Stimulated activated CD4-positive, alpha-beta T cell treated with anti-CD3 and anti-CD28 coated beads, Interleukin-4, amount 100 ng/mL, for 1 hour (primary cell): ENCODE results near the gene RIMS3.

Experiments used
- DNase-seq: peaks from one replicate; pipeline ENCODE4 v3.0.0-alpha.2; 2020

Gene RIMS3

DNA sequence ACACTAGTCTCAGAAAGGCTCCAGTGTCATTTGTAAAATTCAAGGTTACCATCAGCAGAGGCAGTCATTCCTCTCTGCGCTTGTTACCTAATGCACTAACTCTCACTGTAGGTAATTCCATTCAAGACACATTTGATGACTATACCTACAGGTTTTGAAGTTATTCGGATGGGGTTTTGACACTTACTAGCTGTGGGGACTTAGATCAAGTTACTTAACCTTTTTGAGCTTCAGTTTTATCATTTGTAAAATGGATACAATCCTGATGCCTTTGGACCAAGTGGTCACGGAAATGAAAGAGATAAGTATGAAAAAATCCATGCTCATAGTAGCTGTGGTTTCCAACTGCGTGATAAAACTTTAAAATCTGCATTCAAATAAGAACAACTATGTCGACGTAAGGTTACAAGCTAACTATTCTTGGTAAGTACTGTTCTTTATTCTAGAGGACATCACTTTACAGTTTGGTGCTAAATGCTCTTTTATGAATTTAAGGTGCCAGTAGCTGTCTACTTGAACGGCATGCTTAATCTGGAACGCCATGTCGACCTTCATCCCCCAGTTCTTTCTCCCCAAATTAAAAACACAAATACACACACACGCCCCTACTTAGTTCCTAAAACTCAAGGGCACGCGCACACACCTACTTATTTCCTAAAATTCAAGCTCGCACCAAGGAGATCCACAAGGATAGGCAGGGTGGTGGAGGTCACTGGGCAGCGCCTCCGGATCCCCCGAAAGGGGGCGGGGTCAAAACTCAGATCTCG is 25.5 kb upstream of the RIMS3 start:
- no peak for DNase-seq

GRCh38 chr1:40689737-40690136 is 24.3 kb upstream of the RIMS3 start:
- DNase-seq = no peak

DNA sequence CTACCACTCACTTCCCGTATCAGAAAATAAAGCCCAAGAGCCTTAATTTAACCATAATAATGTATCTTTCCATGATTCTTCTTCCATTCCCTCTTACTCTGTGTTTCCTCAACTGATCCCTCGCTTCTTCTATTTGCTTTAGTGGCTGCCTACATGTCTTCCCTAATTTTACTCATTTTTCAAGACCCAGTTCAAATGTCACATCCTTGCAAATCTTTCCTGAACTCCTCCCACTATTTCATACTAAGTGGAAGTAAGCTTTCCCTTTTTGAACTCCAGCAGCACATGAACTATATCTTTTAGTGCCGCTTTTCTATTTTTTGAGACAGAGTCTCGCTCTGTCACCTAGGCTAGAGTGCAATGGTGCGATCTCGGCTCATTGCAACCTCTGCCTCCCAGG is 22.2 kb upstream of the RIMS3 start:
- DNase-seq = no peak

- no peak for DNase-seq
Measured at GRCh38 chr1:40687059-40687458, 21.6 kb upstream of the RIMS3 start.

DNA sequence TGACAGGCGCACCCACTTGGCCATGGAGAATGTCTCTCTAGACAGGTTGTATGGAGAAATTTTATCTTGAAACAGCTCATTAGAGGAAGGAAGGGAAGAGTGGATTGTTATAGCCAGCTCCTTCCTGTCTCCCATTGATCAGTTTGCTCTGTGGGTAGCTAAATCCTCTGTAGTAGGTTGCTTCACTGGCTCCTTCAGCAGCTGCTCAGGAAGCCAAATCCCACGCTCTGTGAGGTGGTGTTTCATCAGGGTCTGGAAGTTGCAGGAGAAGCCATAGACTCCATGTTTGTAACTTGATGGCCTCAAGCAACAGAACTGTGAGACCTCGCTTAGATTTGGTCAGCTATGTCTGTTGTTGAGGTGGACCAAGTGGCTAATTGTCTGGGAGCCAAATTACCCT is 19.2 kb upstream of the RIMS3 start:
- DNase-seq = no peak

- no peak for DNase-seq
Measured at GRCh38 chr1:40679165-40679953, 13.9 kb upstream of the RIMS3 start.

GRCh38 chr1:40676501-40676900 is 11.0 kb upstream of the RIMS3 start:
- DNase-seq = no peak

- no peak for DNase-seq
Measured at GRCh38 chr1:40673452-40673851, 8.0 kb upstream of the RIMS3 start.

GRCh38 chr1:40668769-40669525 is 3.5 kb upstream of the RIMS3 start:
- peak; percentile 86 for DNase-seq

GRCh38 chr1:40664791-40665190 is 691 bp downstream of the RIMS3 start:
- DNase-seq = no peak

- no peak for DNase-seq
Measured at GRCh38 chr1:40664167-40664537, 1.3 kb downstream of the RIMS3 start.

DNA sequence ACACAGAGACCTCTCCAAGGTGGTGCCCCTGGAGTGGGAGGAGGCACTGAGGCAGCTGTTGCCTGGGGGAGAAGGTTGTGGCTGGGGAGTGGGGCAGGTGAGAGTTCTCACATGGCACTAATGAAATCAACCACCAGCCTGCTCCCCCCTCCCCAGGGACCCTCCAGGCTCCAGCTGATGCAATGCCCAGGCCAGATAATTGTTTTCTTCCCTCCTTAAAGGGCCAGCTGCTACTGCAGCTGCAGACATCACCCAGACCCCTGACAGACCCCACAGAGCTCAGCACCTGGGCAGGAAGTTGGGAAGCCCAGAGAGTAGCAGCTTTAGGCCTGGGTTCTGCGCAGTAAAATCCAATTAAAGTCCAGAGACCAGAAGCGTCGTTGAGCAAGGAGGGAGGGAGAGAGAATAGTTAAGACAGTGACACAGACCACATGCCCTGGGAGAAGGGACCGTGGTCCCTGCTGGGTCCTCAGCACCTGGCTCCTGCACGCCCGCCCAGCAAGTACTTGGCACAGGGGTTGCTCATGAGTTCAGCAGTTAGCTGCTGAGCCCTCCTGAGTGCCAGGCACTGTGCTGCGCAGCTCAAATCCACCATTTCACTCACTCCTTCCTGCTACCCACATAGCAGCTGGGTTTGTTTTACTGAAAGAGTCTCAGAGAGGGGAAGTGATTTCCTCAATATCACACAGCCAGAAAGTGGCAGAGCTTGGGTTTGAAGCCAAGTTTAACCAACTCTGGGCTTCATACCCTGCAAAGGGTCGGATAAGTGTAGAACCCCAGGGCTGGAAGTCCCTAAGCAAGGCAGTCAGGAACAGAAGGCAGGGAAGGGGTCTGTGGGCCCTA is 1.9 kb downstream of the RIMS3 start:
- DNase-seq = no peak

DNA sequence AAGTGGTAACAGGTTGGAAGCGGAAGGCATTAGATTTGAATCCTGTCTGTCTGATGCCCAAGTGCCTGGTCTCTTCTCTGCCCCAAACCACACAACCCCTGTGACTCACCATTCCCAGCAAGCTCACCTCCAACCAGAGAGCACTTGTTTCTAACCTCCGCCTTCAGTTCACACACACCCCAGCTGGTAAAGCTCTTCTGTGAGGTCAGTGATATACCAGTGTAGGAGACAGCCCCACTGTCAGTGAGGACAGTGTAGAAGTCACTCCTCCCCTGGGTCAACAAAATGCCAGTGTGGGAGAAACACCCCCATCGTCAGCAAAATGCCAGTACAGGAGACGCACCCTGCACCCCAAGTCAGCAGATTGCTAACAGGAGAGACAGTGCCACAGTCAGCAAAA is 2.6 kb downstream of the RIMS3 start:
- DNase-seq = no peak

- no peak for DNase-seq
Measured at GRCh38 chr1:40662151-40662550, 3.3 kb downstream of the RIMS3 start.

GRCh38 chr1:40661678-40662077 is 3.8 kb downstream of the RIMS3 start:
- DNase-seq = no peak

DNA sequence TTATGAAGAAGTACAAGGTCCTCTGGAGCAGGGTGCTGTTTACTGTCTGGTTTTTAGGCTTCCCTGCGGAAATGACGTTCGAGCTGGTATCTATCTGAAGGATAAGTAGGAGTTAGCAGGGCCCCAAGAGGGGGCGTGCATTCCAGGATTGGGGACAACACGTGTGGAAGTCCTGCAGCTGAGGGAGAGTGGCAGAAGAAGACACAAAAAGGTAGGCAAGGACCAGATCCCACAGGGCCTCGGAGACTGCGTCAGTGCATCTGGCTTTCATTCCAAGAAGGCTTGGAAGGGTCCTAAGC is 5.9 kb downstream of the RIMS3 start:
- DNase-seq = no peak

DNA sequence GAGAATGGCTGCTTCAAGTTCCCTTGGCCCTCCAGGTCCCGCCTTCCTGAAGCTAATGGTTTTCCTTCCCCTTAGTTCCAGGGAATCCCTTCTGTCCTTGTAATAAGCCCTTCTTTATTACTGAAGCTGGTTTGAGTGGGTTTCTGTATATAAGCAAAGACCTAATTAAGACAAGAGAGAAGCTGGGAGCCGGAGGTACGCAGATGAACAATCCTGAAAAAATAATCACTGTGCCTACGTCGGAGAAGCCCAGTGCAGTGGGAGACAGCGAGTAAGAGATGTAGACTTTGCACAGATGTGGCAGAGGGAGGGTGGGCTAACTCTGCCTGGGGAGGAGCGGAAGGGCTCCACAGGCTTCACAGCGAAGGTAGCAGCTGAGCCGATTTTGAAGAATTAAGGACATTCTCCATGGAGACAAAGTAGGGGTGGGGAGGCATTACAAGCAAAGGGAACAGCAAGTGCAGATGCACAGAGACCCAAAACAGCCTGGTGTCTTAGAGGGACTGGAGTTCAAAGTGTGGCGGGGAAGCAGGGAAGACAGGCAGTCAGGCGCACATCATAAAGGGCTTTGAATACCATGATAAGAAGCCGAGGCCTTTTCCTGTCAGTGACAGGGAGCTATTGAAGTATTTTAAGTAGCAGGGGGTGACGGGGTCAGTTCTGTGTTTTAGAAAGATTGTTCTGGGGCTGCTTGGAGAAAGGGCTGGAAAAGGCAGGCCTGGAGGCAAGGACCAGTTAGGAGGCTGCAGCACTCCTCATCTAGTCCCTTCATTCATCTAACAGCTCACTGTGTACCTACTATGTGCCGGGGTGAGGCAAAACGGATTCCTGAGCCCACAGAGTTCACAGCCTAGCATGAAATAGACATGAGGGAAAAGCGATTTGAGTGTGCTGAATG is 6.5 kb downstream of the RIMS3 start:
- no peak for DNase-seq

- no peak for DNase-seq
Measured at GRCh38 chr1:40657046-40657445, 8.4 kb downstream of the RIMS3 start.

- DNase-seq = no peak
Measured at GRCh38 chr1:40653851-40654537, 11.5 kb downstream of the RIMS3 start.

DNA sequence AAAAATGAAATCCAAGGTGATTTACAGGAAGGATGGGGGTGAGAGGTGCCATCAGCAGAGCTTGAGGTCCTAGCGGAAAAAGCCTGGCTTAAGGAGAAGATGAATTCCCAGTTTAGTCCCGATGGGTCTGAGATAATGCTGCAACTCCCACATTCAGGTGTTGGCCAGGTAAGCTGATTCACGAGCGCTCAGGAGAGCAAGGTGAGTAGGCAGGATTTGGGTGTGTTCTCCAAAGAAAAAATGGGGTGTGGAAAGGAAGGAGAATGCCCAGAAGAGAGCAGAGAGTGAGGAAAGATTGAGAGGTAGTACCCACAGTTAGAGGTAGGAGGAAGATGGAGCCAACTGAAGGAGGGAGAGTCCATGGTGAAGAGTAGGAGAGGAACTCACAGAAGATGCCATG is 12.5 kb downstream of the RIMS3 start:
- DNase-seq = no peak

GRCh38 chr1:40652468-40652867 is 13.0 kb downstream of the RIMS3 start:
- no peak for DNase-seq
